ENCODE measurements around the gene COBL.

DNA sequence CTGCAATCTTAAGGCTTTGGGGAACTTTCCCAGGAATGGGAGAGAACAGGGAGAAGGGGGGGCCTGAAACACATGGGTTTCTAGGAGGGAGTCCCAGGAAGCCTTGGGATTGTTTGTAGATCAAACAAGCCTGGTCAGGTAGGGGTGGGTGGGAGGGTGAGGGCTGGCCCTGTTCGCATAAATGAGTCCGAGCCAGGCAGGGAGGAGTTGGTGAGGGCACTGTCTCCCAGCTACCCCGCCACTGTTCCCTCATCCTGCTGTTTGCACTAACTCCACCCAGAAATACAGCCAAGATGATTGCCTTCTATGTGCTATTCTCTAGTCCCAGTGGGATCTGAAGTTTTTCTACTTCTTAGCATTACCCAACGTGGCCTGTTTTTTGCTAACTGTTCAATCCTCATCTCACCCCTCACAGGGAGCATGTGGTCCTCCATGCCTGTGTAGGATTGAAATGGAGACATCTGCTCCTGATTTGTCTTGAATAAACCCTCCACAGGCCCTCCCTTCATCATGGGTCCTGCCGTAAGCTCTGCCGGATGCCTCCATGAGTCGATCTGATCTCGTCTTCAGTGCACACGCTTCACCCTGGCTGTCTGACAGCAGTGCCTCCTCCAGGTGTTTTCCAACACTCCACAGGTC, 257.0 kb downstream of the COBL start:
- TF ChIP-seq, protein P1, sequence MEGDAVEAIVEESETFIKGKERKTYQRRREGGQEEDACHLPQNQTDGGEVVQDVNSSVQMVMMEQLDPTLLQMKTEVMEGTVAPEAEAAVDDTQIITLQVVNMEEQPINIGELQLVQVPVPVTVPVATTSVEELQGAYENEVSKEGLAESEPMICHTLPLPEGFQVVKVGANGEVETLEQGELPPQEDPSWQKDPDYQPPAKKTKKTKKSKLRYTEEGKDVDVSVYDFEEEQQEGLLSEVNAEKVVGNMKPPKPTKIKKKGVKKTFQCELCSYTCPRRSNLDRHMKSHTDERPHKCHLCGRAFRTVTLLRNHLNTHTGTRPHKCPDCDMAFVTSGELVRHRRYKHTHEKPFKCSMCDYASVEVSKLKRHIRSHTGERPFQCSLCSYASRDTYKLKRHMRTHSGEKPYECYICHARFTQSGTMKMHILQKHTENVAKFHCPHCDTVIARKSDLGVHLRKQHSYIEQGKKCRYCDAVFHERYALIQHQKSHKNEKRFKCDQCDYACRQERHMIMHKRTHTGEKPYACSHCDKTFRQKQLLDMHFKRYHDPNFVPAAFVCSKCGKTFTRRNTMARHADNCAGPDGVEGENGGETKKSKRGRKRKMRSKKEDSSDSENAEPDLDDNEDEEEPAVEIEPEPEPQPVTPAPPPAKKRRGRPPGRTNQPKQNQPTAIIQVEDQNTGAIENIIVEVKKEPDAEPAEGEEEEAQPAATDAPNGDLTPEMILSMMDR (IDR thresholded peaks at IDR 0.05), result no peak
- no peak for TF ChIP-seq POLR2AphosphoS5 (IDR thresholded peaks at IDR 0.05; ENCODE audit: low read depth, low read length)
